ENCODE data around the gene RAX2. TPM values are rescaled to one million over a fixed set of nuclear protein-coding genes. Genes with fewer than 3 reads are reported as not detected.

Gene RAX2
- total and polyA plus RNA-seq, 2 donors from 2014 or later = not detected

DNA sequence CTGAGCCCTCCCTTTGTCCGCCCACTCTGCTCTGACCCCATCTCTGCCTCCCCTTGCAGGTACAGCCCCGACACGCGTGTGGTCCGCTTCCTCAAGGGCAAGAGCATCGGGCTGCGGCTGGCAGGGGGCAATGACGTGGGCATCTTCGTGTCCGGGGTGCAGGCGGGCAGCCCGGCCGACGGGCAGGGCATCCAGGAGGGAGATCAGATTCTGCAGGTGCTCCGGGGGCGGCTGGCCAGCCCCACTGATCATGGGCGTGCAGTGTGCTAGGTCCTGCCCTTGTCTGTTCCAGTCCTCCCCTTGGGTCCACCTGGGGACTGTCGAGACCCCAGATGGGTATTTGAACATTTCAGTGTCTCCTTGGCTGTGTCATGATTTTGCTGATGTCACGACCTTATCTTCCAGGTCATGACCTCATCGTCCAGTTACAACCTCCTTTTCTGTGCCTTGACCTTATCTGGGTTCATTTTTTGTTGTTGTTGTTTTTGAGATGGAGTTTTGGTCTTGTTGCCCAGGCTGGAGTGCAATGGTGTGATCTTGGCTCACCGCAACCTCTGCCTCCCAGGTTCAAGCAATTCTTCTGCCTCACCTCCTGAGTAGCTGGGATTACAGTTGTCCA is 35.8 kb downstream of the RAX2 start:
- no peak for DNase-seq
- TF ChIP-seq, protein P1, sequence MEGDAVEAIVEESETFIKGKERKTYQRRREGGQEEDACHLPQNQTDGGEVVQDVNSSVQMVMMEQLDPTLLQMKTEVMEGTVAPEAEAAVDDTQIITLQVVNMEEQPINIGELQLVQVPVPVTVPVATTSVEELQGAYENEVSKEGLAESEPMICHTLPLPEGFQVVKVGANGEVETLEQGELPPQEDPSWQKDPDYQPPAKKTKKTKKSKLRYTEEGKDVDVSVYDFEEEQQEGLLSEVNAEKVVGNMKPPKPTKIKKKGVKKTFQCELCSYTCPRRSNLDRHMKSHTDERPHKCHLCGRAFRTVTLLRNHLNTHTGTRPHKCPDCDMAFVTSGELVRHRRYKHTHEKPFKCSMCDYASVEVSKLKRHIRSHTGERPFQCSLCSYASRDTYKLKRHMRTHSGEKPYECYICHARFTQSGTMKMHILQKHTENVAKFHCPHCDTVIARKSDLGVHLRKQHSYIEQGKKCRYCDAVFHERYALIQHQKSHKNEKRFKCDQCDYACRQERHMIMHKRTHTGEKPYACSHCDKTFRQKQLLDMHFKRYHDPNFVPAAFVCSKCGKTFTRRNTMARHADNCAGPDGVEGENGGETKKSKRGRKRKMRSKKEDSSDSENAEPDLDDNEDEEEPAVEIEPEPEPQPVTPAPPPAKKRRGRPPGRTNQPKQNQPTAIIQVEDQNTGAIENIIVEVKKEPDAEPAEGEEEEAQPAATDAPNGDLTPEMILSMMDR (IDR thresholded peaks at IDR 0.05; ENCODE audit: borderline replicate concordance, extremely low read depth, insufficient read depth) = no peak
- Histone ChIP-seq H3K9me3 (ENCODE audit: control insufficient read depth in 2 of 3, insufficient read depth in 1 of 3, low read length in 3 of 3) (no peaks in the 10 kb centered on the region), H3K4me3 (ENCODE audit: low read length in 3 of 3) (no peak overlapping the region), H3K9ac (ENCODE audit: low read length in 3 of 3) (no peak overlapping the region), H3K4me1 (ENCODE audit: control insufficient read depth in 2 of 3, insufficient read depth in 2 of 3, low read depth in 1 of 3, low read length in 3 of 3) (no peaks in the 10 kb centered on the region), H3K27me3 (ENCODE audit: control insufficient read depth, insufficient read depth, low read length) (no peaks in the 10 kb centered on the region), H3K27ac (ENCODE audit: low read depth in 2 of 2, low read length in 2 of 2) (no peak overlapping the region), H3K36me3 (ENCODE audit: control insufficient read depth in 2 of 3, insufficient read depth in 3 of 3, low read length in 3 of 3) (peaks cover 0 to 12% (median 3%) of the 10 kb centered on the region in 3 donors)
- FAIRE-seq = no peak
- intact Hi-C loops (cut with DNase I) = no loop called here

DNA sequence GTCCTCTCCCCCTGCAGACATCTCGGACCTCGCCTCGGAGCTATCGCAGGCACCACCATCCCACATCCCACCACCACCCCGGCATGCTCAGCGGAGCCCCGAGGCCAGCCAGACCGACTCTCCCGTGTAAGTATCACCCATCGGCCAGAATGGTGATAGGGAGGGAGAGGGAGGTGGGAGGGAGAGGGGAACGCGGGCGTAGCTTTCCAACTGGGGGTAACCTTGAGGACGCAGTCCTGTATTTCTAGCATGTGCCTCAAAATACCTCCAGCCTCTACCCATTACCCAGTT is 37.8 kb downstream of the RAX2 start:
- H3K27ac ChIP-seq (ENCODE audit: low read depth in 2 of 2, low read length in 2 of 2) = no peak overlapping the region
- FAIRE-seq (no peak), DNase-seq (no peak)
- TF ChIP-seq, protein P1 (IDR thresholded peaks at IDR 0.05; ENCODE audit: borderline replicate concordance, extremely low read depth, insufficient read depth) = no peak
- H3K4me3 ChIP-seq (ENCODE audit: low read length in 3 of 3) = no peak overlapping the region
- H3K9ac ChIP-seq (ENCODE audit: low read length in 3 of 3) = no peak overlapping the region
- H3K4me1 ChIP-seq (ENCODE audit: control insufficient read depth in 2 of 3, insufficient read depth in 2 of 3, low read depth in 1 of 3, low read length in 3 of 3) = no peaks in the 10 kb centered on the region
- H3K9me3 ChIP-seq (ENCODE audit: control insufficient read depth in 2 of 3, insufficient read depth in 1 of 3, low read length in 3 of 3) = no peaks in the 10 kb centered on the region
- peaks cover 0 to 12% (median 3%) of the 10 kb centered on the region in 3 donors for H3K36me3 ChIP-seq (ENCODE audit: control insufficient read depth in 2 of 3, insufficient read depth in 3 of 3, low read length in 3 of 3)
- H3K27me3 ChIP-seq (ENCODE audit: control insufficient read depth, insufficient read depth, low read length) = no peaks in the 10 kb centered on the region
- intact Hi-C loops (cut with DNase I) = no loop called here

DNA sequence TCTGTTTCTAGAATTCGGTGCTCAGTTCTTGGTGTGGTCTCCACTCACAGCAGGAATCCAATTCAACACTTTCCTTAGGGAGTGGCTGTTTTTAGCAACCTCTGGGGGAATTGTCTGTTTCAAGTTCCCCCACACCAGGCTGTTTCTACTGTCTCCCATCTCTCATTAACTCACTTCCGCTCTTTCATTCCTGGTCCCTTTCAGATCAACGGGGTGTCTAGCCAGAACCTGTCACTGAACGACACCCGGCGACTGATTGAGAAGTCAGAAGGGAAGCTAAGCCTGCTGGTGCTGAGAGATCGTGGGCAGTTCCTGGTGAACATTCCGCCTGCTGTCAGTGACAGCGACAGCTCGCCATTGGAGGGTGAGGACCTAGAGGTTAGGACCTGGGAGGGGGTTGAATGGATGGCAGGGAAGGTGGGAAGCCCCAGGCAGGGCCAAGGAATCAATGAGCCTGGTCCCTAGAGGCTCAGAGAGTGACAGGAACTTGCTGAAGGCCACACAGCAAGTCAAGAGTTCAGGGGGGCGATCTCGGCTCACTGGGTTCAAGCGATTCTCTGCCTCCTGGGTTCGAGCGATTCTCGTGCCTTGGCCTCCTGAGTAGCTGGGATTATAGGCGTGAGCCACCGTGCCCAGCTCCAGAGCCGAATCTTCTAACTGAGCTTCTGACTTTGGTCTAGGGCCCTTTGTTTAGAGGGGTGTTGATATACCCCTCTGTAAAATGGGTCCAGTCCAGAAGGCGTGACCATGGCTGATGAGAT is 38.3 kb downstream of the RAX2 start:
- intact Hi-C loops (cut with DNase I) = no loop called here
- peaks cover 0 to 12% (median 3%) of the 10 kb centered on the region in 3 donors for H3K36me3 ChIP-seq (ENCODE audit: control insufficient read depth in 2 of 3, insufficient read depth in 3 of 3, low read length in 3 of 3)
- no peak overlapping the region for H3K9ac ChIP-seq (ENCODE audit: low read length in 3 of 3)
- DNase-seq = no peak
- no peak overlapping the region for H3K4me3 ChIP-seq (ENCODE audit: low read length in 3 of 3)
- no peak for FAIRE-seq
- H3K9me3 ChIP-seq (ENCODE audit: control insufficient read depth in 2 of 3, insufficient read depth in 1 of 3, low read length in 3 of 3) = no peaks in the 10 kb centered on the region
- TF ChIP-seq, protein P1 (IDR thresholded peaks at IDR 0.05; ENCODE audit: borderline replicate concordance, extremely low read depth, insufficient read depth) = no peak
- no peaks in the 10 kb centered on the region for H3K4me1 ChIP-seq (ENCODE audit: control insufficient read depth in 2 of 3, insufficient read depth in 2 of 3, low read depth in 1 of 3, low read length in 3 of 3)
- H3K27me3 ChIP-seq (ENCODE audit: control insufficient read depth, insufficient read depth, low read length) = no peaks in the 10 kb centered on the region
- no peak overlapping the region for H3K27ac ChIP-seq (ENCODE audit: low read depth in 2 of 2, low read length in 2 of 2)
